GM18498 (cell line): ENCODE results near the gene PTPRN.
"Not testable (repeated sequence)": the region's sequence is repeated elsewhere in the genome, so short reads cannot be mapped to it uniquely, and the experiment has no call there.

Experiments used
- ATAC-seq: cut with Tn5 transposase; IDR thresholded peaks from one replicate; pipeline ENCODE4 v1.9.1; 2021; ENCODE audit warnings: mild to moderate bottlenecking, moderate library complexity; ENCODE audit not compliant: unreplicated experiment

PTPRN gene

DNA sequence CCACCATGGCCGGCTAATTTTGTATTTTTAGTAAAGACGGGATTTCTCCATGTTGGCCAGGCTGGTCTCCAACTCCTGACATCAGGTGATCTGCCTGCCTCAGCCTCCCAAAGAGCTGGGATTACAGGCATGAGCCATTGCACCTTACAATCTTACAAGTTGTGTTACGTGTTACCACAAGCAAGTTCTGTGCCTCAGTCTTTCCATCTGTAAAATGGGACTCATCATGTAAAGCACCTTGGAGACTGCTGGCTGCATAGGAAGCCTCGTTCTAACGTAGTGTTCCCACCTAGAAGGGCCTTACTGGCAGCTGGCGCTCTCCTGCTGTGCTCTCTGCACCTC lies 20.0 kb downstream of the PTPRN start:
- ATAC-seq = no peak

DNA sequence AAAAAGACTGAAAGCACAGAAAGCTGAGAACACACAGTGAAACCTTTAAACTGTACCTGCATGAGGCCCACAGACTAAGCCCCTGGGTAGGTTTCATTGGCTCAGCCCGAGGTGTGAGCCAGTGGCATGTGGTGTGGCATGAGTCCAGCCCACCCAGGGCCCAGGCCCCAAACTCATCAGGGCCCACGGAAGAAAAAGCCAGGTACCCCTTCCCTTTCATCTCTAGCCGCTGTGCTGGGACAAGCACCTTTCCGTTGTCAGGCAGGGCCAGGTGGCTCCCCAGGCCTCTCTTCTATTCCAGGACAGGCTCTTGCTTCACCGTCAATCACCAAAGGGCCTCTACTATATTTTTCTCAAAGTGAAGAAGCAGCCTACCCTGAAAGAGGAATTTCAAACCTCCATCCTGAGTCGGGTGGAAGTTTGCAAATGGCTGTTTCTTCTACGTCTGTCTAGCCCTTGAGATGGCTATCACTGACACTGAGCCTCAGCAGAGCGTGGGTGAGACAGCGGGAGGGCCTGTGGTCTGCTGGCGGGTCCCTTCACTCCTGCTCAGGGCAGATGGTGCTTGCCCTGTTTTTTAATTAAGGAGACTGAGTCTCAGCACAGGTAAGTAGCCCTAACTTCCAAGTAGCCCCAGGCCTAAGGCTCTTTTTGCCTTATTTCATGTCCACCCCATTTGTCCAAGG lies 21.5 kb downstream of the PTPRN start:
- no peak for ATAC-seq

DNA sequence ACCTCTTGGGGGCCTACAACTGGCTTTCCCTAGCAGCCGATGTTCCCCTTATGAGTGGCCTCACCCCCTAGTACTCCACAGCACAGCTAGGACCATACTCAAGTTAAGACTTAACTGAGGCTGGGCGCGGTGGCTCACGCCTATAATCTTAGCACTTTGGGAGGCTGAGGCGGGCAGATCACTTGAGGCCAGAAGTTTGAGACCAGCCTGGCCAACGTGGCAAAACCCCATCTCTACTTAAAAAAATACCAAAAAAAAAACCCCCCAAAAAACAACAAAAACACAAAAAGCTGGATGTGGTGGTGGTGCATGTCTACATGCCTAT lies 22.1 kb downstream of the PTPRN start:
- not testable (repeated sequence) for ATAC-seq

DNA sequence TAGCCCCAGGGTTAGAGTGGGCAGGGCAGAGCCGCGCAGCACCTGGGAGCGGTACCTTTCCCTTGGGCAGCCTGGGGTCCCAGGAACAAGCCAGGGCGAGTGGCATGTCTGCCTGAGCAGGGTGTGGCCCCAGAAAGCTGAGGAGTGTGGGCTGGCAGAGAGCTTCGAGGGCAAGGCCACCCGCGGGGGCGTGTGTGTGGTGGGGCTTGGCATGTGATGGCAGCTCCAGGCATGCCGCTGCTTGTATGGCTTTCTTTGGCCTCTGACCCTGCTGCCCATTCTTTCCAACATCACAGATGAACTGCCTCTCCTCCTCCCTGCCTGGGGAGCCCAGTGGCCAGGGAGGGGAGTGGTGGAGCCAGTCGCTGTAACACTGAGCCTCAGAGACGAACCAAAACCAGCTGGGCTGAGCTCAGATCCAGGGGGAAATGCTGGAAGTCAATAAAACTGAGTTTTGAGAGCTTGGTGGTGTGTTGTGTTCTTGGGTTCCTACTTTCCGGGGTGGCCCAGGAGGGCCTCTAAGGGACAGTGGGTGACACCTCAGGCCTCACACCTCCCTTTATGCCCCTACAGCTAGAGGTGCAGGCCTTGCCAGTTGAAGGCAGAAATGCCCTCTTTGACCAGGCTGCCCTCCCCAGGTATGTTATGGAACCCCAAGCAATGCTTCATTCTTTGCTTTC lies 22.6 kb downstream of the PTPRN start:
- no peak for ATAC-seq

DNA sequence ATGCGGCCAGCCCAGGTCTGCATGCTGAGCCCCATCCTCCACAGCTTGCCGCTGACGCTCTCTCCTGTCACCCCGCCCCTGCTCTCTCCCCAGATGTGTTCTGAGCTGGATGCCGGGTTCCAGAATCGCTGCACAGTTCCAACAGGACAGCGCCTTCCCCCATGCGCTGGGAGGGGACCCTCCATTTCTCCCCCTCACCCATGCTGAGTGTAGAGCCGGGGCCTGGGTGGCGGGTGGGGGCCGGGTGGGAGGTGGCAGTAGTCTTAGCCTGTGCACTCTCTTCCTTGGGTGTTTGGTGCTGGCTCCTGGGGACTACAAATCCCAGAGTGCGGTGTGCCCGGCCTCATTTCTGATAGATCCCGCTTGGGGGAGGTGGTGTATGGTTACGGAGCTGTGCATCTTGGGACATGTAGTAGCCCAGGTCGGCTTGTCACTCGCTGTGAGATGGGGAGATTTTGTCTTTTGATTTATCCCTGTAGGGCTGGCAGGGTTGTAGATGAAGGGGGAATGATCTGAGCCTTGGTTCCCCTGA lies 23.2 kb downstream of the PTPRN start:
- no peak for ATAC-seq

DNA sequence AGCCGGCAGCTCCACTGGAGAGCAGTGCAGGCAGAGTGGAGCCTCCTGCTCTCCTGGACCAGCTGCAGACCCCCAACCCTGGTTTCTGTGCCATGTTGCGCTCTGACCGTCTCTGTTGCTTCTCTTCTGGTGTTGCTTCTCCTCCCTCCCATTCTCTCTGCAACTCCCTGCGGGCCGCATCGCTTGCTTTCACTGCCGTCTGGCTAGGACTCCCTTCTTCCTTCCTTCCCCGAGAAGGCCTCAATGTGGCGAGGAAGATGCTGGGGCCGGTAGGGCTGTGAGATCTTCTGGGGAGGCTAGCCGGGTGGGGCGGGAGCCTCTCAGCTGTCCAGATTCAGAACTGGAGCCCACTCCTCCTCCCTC lies 23.8 kb downstream of the PTPRN start:
- no peak for ATAC-seq

DNA sequence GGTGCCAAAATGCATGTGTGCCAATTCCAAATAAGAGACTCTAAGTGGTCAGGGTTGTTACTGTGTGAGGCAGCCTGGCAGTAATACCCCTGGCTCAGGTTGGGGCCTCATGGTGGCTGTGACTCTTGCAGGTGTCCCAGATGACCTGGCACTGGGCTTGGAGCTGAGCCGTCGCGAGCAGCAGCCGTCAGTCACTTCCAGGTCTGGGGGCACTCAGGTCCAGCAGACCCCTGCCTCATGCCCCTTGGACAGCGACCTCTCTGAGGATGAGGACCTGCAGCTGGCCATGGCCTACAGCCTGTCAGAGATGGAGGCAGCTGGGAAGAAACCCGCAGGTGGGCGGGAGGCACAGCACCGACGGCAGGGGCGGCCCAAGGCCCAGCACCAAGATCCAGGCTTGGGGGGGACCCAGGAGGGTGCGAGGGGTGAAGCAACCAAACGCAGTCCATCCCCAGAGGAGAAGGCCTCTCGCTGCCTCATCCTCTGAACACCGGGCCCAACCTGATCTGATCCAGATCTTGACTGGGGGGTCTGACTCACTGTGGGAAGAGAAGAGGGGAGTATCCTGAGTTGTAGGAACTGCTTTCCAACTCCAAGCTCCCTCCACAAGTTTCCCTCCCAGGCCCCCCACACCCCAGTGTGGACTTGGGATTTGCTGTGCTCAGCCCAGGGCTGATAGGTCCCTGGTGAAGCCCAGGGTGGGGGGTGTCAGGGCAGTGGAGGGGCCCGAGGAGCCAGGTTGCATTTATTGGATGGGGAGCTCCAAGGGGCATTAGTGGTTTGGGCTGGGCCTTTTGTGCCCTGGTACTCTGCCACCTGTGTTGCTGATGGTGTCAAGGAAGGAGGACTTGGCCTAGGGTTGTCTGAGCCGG lies 24.5 kb downstream of the PTPRN start:
- ATAC-seq = no peak

DNA sequence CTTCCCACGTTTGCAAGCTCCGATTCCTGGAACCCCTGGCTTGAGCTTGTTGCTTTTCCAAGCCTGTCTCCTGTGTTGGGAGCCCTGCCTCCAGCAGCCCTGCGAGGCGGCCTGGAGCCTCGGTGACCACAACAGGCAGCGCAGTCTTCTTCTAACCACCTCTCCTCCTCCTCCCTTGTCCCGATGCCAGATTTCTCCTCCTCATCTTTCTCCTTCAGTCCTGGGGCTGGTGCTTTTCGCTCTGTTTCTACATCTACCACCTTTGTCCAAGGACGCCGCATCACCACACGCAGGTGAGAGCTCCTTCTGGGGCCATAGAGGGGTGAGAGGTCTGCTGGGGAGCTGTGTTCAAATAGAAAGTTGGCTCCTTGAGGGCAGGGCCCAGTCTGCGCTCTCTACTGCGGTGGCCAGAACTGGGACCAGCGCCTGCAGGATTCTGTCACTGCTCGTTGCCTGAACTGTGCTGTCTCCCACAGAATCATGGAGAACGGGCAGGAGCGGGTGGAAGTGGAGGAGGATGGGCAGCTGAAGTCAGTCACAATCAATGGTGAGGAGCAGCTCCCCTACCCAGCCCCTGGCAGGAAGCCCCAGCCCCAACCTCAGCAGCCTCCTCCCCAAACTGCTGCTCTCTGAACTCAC lies 26.1 kb downstream of the PTPRN start:
- no peak for ATAC-seq

DNA sequence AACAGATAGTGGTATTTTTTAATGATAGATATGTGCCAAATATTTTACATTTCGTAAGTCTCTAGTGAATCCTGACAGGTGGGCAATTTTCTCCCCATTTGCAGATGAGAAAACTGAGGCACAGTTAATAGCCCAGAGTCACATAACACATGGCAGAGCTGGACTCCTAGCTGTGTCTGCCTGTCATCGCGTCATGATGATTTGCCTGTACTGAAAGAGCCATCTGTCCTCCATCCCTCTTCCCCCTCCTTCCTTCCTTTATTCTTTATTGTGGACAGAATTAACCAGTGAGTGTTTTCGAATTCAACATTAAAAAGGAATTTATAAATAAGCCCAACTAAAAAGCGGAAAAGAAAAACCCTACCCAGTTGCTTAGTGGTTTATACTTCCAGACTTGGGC lies 26.8 kb downstream of the PTPRN start:
- no peak for ATAC-seq

DNA sequence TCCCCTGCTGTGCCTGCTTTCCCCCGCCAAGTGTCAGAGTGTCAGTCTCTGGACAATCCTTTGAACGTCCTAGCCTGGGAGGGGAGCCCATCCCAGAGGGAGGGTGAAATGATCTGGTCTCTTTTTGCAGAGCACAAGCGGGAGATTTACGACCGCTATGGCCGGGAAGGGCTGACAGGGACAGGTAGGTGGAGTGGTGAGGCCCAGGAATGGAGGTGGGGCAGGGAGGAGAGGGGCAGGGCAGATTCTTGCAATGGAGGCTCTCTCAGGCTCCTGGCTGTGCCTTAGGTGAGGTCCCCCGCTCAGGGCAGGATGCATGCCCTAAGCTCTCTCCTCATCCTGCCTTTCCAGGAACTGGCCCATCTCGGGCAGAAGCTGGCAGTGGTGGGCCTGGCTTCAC lies 27.6 kb downstream of the PTPRN start:
- ATAC-seq = no peak

DNA sequence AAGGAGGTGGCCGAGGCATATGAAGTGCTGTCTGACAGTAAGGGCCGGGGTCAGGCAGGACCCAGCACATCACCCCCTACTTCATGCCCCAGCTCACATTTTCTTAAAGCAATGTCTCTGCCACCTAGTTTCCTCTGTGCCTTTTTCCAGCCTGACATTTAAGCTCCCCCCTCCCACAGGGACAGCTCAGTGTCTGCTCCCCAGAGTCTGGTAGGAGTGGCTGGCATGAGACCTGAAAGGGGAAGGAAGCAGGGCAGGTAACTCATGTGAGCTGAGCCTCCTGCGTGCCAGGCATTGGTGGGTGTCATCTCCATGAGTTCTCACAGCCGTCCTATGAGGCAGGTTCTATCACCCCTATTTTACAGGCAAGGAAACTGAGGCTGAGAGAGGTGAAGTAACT lies 28.6 kb downstream of the PTPRN start:
- ATAC-seq = no peak

DNA sequence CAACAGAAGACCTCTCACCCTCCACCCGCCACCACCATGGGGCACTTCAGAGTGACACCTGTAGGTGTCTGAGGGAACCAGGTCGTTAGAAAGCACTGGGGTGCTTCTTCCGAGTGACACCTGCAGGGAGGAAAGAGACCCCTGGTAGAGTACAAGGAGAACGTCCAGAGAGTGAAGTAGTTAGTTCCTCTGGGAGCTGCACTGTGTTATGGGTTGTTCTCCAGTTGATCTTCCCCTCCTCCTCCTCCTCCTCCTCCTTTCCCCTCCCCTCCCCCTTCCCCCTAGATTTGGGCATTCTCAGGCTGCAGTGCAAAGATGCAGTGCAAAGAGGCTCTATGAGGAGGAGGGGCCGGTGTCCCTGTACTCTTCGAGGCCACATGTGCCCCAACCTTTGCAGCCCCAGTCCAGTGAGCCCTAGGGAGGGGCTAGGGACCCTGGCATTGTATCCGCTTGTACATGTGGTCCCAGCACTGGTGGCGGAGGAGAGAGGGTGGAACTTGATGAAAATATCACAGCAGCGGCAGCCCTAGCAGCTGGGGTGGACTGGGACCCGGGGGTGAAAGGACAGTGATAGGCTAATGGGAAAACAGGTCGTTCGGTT lies 29.2 kb downstream of the PTPRN start:
- no peak for ATAC-seq

DNA sequence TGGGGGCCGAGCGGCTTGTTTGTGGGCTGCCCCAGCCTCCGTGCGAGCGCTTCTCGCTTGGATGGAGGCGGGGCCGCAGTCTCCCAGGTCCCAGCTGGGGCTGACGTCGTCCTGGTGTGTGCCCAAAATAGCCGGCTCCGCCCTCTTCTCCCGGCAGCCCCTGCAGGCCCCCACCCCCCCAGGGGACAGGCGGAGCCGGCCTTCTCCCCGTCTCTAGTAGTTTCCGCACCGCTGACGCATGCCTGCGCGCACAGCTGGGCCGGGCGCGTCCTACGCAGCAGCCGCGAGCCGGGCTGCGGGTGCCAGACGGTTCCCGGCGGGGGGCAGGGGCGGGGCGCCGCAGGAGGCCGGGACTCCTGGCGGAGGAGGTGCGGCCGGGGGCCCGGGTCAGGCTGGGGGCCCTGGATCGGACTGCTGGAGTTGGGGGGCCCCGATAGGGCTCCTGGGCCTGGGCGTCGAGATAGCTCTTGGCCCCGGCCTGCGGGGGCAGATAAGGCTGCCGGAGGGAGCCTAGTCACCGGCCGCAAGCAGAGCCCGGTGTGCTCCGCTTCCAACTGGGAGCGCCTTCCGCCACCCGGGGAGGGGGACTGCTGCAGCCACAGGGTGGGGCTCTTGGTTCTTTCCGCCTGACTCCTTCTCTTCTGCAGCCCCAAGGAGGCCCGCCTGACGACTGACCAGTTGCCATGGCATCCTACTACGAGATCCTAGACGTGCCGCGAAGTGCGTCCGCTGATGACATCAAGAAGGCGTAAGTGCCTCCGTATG lies 29.9 kb downstream of the PTPRN start, which contains the start of gene DNAJB2:
Gene DNAJB2, plus strand, starts transcription at position 216 of the 765 bp plus-strand sequence. Its CDS starts 468 bp downstream, at position 684.
- ATAC-seq = peak; percentile 92

DNA sequence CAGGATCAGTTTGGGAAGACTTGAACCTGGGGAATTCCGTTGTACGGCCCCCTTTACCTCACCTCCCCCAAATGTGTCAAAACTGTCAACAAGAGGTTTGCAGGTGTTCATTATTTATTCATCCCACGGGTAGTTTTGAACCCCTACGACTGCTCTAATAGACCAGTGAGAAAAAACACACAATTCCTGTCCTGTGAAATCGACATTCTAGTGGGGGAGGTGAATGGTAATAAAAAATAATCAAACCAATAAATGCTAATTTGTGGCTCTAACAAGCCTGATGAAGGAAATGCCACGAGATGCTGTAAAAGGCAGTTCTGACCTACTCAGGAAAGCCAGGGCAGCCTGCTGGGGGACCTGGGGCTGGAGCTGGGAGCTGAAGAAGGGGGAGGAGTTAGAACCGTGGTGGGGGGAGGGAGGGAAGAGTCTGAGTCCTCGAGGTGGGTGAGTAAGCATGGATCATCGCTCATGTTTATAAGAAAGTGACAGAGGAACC lies 30.5 kb downstream of the PTPRN start:
- ATAC-seq = no peak

DNA sequence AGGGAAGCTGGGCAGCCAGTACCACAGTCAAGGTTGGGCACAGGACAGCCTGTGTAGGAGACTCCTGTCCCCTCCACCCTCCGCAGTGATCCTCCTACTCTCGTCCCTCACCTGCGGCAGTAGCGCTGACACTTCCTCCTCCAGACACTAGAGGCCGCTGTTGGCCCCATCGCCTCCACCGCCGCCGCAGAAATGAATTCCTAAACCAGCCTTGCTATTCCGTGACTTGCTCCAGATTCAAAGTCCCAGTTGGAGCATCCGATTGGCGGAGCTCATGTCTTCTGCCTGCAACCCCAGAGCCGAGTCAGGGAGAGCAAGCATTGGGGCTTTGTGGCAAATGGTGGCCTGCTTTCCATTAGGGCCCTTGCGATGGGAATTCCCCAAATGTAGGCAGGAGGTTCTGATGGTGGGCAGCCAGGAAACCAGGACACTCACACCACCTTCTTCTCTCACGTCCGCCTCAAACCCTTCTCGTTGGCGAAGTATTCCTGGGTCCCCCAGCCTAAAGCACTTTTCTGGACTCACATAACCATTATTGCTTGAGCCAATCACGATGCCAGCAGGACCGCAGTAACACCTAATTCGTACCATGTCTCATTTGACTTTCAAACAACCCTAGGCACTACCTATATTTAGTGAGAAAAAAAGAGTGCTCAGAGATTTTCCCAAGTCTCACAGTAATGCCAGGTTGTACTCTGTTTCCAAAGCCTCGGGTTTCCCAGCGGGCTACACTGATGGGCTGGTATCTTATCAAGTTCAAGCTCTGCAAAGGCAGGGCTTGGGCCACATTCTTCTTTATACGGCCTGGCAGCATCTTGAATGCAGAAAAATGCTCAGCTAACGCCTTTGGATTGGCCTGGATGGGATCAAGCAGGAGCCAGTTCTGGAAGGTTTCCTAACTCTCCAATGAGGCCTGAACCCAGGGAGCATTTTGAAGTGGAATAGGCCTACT lies 31.2 kb downstream of the PTPRN start:
- peak; percentile 25 for ATAC-seq

DNA sequence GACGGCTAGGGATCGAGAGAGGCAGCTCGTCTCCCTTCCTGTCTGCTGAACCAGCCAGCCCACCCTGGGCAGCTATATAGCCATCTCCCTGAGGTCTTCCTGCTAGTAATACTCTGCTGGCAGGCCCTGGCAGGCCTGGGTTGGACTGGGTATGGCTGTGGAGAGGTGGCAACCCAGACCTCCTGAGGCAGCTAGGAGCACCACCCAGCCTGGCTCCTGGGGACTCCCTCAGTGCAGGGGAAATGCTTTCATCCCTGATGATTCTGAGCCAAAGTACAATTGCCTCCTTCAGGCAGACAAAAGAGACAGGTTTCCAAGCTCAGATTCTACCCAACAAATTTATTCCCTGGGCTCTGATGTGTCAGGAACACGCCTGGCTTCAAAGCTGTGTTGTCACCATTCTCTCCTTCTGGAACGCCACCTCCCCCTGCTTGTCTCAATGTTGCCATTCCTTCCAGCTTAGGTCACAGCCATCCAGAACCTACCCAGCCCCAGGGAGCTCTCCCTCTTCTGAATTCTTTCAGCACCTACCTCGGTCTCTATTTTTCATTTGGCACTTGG lies 34.8 kb downstream of the PTPRN start:
- no peak for ATAC-seq

DNA sequence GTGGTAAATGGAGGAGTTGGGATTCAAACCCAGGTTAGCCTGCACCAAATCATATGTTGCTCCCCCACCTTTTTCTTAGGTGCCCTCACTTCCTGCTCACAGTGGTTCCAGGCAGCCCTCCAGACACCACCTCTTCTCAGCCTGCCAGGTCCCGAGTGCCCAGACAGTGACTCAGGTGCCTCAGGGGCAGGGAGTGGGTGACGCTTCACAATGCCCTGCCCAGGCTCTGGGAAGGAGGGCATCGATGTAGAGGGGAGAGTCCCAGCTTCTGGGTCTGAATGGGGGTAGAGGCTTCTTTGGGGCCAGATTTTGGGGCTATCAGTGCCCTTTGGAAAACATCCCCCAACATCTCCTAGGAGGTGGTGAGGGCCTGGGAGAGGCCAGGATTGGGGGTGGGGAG lies 35.3 kb downstream of the PTPRN start:
- no peak for ATAC-seq

DNA sequence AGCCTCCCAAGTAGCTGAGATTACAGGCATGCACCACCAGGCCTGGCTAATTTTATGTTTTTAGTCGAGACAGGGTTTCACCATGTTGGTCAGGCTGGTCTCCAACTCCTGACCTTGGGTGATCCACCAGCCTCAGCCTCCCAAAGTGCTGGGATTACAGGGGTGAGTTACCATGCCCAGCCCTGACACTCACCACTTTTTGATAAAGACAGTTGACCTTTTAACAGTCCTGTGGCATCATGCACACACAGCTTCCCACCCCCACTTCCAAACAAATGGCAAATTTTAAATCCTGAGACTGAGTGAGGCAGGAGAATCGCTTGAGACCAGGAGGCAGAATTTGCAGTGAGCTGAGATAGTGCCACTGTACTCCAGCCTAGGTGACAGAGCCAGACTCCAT lies 36.2 kb downstream of the PTPRN start:
- ATAC-seq = no peak

DNA sequence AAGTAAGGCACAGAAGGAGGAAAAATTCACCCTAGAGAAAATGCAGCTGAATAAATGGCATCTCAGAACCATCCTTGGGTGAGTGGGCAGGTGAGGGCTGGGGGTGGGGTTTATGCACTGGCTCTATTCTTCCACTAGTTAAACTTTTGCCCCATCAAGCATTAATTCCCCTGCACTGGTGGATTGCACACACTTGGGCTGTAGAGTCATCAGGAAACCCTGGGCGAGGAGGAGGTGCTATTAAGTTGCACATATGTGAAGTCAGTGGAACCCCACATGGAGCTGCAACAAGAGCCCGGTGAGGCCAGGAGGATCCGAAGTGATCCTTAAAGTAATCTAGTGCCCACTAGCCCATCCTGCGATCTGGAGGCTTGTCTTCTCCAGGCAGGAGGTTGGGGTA lies 36.8 kb downstream of the PTPRN start:
- no peak for ATAC-seq
